GM19395 (cell line): Measurements from ENCODE around the gene HLA-DQB2.
"Not testable (repeated sequence)": the region's sequence is repeated elsewhere in the genome, so short reads cannot be mapped to it uniquely, and the experiment has no call there.

Experiments
- ATAC-seq: cut with Tn5 transposase; IDR thresholded peaks from one replicate; pipeline ENCODE4 v1.9.1; 2021; ENCODE audit warnings: mild to moderate bottlenecking, moderate library complexity; ENCODE audit not compliant: unreplicated experiment

Gene HLA-DQB2

DNA sequence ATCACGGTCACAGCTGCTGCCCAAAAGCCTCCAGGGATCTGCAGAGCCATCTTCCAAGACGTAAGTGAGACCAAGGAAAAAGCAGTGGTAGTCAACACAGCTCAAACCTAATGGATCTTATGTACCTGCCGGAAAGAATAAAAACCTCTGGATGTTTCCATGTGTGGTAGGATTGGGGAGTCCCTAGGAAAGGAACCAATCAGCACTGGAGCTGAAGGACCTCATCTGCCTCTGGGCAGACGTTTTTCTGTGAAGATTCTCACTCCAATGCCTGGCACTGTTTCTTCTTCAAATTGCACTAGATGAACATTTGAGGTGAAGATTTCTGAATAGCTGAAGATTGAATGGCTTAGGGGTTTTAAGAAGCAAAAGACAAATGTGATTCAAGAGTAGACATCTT is at the start of gene HLA-DQB2:
Gene HLA-DQB2, minus strand, starts transcription at position 112 of the 400 bp plus-strand sequence. Its CDS starts 62 bp downstream, at position 50.
- ATAC-seq, result no peak

DNA sequence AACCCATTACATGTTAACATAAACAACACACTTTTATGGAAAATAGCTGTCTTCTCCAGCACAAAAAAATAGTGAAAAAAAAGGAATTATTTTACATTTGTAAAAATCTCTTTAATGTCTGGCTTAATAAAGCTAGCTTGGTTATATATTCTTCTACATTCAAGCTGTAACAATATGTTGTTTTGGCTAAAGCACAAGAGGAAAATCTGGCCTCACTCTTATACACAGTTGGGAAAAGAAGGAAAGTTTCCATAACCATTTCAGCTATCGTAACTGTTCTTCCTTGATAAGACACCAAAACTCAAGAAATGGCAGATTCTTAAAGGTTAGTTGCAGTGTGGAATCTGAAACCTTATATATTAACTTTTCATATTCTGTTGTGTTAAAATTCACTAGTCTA is 45.8 kb upstream of the HLA-DQB2 start:
- ATAC-seq, result no peak

DNA sequence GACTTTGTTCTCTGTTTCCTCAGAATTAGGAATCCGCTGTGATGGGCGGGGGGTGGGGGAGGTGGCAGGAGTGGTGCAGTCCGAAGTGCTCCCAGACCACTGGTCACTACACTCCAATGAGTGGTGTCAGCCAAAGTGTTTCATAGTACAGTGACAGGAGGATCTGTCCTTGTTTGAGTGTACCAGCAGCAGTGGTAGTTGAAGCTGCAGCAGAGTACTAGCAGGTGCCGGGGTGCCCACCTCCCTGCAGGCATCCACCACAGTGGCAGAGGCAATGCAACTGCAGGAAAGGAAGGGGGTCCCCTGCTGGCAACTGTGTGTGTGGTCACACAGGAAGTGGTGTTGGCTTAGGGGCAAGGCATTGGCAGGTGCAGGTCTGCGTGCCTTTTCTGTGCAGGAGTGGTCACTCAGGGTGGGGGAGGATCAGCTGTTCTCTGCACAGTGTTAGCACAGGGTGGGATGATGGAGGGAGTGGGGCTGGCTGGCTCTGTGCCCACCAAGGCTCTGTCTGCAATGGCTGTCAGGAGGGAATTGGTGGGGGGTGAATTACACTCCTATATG is 43.8 kb upstream of the HLA-DQB2 start:
- no peak for ATAC-seq

DNA sequence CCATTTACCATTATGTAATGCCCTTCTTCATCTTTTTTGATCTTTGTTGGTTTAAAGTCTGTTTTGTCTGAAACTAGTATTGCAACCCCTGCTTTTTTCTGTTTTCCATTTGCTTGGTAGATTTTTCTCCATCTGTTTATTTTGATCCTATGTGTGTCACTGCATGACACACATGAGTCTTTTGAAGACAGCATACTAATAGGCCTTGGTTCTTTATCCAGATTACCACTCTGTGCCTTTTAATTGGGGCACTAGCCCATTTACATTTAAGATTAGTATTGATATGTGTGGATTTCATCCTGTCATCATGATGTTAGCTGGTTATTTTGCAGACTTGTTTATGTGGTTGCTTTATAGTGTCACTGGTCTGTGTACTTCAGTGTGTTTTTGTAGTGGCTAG is 42.1 kb upstream of the HLA-DQB2 start:
- not testable (repeated sequence) for ATAC-seq

DNA sequence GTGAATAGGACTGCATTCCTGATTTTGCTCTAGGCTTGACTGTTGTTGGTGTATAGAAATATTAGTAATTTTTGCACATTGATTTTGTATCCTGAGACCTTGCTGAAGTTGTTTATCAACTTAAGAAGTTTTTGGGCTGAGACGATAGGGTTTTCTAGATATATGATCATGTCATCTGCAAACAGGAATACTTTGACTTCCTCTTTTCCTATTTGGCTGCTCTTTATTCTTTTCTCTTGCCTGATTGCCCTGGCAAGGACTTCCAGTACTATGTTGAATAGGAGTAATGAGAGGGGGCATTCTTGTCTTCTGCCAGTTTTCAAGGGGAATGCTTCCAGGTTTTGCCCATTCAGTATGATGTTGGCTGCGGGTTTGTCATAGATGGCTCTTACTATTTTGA is 40.1 kb upstream of the HLA-DQB2 start:
- ATAC-seq, result no peak

DNA sequence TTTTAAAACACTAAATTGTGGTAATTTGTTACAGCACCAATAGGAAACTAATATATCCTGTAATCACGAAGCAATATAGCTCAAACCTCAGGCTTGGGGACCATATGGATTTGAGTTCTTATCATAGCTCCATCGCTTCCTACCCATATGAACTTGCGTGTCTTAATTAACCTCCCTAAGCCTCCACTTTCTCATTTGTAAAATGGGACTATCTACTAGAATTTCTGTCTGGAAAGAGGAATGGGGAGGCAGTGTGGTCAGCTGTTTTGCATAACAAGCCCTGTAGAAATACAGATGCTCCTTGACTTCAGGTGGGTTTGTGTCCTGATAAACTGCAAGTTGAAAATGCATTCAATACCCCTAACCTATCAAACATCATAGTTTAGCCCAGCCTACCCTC is 36.4 kb upstream of the HLA-DQB2 start:
- ATAC-seq, result no peak

DNA sequence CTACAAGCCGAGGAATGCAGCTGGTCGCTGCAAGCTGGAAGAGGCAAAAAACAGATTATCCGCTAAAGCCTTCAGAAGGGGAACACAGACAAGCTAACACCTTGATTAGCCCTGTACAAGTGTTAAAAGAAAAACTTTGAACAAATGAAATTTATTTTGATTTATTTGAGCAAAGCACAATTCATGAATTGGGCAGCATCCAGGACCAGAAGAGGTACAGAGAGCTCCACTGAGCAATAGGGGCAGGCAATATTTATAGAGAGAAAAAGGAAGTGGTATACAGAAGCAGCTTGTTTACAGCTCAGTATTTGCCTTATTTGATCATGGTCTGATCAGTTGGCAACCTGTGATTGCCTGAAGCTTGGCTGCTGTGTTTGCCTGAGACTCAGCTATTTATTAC is 35.8 kb upstream of the HLA-DQB2 start:
- no peak for ATAC-seq

DNA sequence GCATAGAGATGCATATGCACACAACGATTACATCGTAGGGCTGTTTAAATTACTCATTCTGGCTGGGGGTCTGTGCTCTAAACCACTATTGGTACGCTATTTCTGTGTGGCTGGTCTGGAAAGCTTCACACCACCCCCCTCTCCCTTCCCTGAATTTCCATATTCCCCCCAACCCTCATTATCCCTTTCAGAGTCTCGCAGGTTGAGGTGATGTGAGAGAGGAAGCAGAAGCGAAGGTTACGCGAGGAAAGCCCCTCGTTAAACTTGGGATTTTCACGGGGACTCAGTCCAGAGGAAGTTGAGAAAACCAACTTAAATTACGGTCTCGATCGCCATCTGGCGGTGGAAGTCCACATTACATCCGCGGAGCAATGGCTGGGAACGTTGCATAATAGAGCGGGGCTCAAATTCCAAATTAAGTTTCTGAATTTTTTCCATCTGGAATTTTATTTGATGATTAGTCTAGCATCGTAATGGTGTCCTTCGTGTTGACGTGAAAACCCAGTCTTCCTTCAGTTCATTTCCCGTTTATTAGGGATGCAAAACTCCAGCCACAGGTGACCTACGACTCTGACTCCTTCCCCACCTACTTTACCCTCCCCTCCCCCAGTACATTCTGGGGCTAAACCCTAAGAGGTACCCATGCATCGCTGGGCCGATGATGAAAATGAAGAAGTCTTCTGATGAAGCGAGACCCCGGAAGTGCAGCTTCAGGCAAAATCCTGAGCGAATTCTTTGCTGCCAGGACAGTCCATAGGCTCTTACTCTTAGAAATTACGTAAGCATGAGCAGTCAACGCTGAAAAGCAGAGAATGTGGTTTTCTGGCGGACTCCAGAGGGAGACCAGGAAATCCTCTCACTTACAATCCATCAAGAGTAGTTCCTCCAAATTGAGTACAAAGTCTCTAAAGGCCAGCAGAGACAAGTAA is 33.8 kb upstream of the HLA-DQB2 start:
- ATAC-seq, result no peak

DNA sequence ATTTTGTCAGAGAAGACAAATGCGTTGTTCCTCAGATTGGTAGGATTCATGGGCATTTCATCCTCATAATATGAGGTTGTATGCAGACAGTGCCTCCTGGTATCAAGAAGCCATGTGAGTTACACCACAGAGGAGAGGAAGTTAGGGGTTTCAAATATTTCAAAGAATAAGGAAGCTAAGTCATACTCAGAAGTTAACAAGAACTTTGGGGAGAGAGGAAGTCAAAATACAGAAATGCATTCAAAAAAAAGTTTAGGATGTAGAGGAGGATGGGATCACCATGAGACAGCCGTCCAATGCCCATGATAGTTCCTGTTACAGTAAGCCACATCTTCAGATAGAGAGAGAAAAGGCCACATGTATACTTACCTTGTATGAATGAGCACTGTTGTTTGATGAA is 31.2 kb upstream of the HLA-DQB2 start:
- no peak for ATAC-seq

DNA sequence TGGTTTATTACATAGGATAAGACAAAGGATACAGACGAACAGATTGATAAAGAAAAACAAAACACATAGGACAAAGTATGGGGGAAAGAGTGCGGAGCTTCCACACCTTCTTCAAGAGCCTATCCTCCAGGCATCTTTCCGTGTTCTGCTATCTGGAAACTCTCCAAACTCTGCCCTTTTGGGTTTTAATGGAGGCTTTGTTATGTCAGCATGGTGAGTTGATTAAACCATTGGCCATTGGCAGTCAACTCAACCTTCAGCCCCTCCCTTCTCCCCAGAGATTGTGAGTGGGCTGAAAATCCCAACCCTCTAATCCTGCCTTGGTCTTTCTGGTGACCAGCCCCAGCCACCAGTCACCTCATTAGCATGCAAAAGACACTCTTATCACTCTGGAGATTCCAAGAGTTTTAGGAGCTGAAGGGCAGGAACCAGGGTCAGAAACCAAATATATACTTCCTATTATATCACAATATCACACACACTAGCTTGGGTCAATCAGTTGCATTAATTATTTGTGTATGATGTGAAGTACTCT is 29.6 kb upstream of the HLA-DQB2 start:
- ATAC-seq, result no peak

DNA sequence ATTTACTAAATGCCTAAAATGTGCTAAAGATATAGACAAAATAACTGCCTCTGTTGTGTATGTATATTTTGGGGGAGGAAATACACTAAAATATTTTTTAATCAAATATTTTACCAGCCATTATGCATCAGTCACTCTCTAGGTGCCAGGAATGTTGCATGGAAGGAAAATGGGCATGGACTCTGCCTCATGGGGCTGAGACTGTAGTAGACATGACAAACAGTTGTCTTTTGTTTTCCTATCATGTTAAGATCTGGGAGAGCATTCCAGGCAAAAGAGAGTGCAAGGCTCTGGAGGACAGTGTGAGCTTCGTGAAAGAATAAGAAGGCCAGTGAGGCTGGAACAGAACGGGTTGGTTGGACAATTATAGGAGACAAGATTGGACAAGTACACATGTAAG is 27.0 kb upstream of the HLA-DQB2 start:
- no peak for ATAC-seq

DNA sequence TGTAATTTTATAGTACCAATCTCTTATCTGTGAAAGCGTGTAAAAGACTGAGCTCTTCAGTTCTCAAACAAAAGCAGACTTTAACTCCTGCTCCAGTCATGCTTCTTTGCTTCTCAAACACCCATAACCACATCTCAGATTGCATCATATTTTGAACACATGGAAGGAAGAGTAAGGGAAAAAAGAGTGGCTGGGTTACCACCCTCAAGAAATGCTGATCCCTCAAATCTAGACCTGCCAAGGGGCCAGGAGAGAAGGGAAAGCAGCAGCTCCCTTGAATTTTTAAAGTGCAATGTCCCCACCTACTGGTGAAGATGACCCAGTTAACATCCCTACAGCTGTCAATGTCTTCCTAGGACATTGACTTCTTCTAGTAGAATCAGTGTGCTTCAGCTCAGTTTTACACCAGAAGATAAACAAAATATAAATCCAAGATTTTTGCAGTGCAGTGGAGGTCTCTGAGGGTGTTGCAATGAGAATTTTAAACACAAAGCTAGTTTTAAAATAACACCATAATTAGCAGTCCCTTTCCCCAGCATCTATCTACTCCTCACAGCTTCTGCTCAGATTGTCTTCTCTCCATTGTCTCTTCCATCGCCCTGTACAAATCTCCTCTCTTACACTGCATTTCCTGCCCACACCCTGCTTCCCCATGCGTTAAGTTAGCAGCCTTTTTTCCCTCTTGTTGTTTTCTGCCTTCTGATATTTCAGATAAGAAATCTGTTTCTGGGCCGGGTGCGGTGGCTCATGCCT is 22.6 kb upstream of the HLA-DQB2 start:
- ATAC-seq, result no peak

DNA sequence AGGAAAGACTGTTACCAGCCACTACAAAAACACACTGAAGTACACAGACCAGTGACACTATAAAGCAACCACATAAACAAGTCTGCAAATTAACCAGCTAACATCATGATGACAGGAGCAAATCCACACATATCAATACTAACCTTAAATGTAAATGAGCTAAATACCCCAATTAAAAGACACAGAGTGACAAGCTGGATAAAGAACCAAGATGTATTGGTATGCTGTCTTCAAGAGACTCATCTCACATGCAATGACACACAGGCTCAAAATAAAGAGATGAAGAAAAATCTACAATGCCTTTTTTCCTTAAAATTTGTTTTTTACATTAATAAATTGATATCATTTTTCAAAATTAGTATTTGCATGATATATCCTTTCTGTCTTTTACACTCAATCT is 19.6 kb upstream of the HLA-DQB2 start:
- ATAC-seq, result not testable (repeated sequence)

DNA sequence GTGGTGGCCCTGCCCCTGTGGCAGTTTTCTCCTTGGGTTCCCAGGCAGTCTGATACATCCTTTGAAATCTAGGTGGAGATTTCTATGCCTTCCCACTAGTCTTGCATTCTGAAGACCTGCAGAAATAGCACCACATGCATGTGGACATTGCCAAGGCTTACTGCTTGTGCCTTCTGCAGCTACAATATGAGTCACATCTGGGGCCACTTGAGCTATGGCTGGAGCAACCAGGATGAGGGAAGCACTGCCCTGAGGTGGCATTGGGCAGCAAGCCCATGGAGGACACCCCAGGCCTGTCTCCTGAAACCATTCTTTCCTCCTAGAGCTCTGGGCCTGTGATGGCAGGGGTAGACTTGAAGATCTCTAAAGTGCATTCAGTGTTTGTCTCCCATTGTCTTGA is 15.7 kb upstream of the HLA-DQB2 start:
- no peak for ATAC-seq

DNA sequence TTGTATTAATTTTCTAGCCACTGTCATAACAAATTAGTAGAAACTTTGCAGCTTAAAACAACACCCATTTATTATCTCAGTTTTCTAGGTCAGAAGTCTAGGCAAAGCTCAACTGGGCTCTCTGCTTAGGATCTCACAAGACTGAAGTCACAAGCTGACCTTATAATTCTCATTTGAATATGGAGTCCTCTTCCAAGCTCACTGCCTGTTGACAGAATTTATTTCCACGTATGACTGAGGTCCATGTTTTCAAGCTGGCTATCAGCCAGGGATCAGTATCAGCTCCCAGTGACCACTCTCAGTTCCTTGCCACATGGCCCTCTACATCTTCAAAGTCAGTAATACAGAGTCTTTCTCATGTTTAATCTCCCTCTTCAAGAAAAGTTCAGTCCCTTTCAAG is 11.7 kb upstream of the HLA-DQB2 start:
- ATAC-seq, result no peak

DNA sequence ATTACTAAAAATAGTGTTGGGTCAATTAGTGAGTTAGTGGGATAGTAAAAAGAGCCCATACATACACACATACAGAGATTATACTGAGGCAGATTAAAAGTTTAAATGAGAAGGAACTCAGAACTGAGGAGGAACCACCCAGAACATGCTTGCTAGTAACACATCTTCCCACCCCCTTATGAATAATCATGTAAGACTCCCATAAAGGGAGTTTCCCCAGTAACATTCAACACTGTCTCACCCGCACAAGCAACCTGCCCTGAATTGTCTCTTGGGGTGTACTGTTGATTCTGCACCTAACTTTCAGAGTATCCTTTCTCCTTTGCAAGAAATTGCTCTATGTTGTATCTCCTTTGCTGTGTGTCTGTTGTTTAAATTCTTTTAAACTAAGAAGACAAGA is 11.1 kb upstream of the HLA-DQB2 start:
- no peak for ATAC-seq

DNA sequence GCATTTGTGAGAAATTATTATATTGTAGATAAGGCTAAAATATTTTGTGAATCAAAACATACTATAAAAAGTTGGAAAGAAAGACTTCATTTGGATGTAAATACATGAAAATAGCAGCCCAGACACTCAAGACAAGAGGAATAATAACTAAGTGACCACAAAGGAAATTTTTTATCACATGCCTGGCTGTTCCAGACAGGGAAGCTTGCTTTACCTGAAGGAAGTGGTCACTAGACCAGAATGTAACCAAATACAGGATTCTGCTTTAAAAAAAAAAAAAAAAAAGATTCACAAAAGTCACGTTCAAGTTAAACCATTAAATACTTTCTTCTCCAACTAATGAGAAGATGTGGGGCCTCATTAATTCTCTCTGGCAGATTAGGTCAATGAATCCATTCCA is 9.3 kb upstream of the HLA-DQB2 start:
- no peak for ATAC-seq

DNA sequence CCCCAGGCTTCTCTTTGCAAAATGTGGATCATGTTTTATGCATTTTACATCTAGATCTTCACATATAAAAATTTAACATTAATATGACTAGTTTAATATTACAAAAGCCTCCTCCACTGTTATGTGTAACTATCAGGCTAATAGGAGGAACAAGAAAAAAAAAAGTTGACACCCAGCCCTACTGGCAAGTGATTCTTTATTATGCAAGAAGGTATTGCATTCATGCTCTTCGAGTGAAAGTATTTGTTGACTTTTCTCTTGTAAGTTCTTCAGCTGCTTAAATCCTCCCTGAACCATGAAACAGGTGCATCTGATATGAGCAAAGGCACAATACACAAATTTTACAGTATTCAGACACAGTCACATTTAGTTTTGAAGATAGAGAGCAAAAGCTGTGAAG is 716 bp upstream of the HLA-DQB2 start:
- ATAC-seq, result no peak

DNA sequence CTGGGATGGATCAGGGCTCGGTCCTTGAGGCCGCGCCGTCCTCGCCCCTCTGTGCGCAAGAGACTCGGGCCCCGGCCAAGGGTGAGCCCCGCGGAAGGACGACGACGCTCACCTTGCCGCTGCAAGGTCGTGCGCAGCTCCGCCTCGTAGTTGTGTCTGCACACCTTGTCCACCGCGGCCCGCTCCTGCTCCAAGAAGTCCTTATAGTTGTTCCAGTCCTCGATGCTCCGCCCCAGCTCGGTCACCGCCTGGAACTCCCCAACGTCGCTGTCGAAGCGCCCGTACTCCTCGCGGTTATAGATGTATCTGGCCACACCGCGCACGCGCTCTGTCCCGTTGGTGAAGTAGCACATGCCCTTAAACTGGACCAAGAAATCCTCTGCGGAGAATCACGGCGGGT is 1.8 kb downstream of the HLA-DQB2 start:
- no peak for ATAC-seq

DNA sequence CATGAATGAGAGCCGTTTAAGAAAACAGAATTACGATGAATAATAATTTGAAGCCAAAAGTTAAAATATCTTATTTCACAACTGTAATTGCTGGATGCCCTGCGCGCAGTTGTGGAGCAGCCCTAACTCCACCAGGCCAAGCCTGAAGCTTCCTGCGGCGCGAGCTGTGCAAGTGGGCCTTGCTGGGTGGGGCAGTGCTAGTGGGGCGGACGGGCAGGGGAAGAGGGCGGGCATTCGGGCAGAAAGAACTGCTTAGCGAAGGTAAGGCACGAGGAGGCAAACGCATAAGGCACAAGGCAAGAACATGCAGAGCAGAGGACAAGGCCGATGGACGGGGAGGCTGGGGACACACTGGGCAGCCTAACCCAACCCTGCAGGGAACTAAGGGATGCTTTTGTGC is 2.3 kb downstream of the HLA-DQB2 start:
- ATAC-seq, result no peak

DNA sequence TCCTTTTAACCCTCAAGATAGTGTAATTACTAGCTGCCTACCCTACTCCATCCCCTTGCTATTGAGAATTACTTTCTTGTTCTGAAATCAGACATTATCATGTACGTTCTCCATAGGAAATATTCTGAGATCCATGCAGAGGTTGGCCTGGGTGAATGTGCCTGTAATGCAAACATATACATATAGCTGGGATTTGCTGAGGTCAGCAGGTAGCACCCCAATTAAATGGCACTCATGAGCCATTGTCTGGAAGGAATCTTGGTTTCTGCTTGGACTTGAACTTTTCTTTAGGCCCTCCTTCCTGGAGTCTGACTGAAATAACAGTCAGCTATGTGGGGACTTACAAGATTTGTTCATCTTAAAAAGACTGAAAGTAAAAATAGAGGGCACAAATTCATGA is 3.7 kb downstream of the HLA-DQB2 start:
- ATAC-seq, result no peak

DNA sequence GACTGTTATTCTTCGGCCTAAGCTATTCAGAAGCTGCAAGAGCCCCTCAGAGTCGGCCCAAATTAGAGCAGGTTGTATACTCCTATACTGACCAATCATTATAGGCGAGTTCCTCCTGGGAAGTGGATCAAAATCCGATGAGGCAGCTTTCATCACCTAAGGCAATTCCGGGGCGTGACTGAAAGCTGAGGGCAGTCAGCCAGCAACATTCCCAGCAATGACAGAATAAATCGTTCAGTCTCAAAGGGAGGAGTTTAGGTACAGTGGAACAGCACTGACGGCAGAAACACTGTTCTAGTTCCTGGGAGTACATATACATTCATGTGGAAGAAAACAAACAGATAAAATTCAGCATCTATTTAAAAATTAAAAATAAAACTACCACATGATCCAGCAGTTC is 10.8 kb downstream of the HLA-DQB2 start:
- ATAC-seq, result no peak
